ENCODE measurements around the gene UBE2H.

DNA sequence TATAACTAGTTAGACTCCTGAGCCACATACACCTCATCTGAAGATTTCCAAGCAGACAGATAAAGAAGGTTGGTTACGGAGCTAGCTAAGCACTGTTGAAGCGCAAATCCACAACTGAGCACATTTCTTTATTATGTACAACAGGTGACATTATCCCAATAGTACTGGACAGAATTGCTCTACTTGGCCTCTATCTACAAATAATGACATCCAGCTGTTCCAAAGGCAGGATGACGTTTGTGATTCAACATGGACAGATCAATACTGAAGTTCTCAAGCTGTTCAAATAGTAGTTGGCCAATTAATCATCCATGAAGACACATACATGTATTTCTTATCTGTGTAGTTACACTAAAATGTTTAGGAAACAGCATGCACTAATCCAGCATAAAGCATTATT is 101.0 kb downstream of the UBE2H start:
- TF ChIP-seq, protein P1, sequence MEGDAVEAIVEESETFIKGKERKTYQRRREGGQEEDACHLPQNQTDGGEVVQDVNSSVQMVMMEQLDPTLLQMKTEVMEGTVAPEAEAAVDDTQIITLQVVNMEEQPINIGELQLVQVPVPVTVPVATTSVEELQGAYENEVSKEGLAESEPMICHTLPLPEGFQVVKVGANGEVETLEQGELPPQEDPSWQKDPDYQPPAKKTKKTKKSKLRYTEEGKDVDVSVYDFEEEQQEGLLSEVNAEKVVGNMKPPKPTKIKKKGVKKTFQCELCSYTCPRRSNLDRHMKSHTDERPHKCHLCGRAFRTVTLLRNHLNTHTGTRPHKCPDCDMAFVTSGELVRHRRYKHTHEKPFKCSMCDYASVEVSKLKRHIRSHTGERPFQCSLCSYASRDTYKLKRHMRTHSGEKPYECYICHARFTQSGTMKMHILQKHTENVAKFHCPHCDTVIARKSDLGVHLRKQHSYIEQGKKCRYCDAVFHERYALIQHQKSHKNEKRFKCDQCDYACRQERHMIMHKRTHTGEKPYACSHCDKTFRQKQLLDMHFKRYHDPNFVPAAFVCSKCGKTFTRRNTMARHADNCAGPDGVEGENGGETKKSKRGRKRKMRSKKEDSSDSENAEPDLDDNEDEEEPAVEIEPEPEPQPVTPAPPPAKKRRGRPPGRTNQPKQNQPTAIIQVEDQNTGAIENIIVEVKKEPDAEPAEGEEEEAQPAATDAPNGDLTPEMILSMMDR (conservative IDR thresholded peaks at IDR 0.05; ENCODE audit: low read depth, low read length), result no peak
- TF ChIP-seq RFX5 (IDR thresholded peaks at IDR 0.05; ENCODE audit: low read depth, low read length) (no peak), POLR2A (IDR thresholded peaks at IDR 0.05; ENCODE audit: low read depth, low read length) (no peak), RAD21 (IDR thresholded peaks at IDR 0.05; ENCODE audit: low read length) (no peak)
- TF ChIP-seq, protein P2, sequence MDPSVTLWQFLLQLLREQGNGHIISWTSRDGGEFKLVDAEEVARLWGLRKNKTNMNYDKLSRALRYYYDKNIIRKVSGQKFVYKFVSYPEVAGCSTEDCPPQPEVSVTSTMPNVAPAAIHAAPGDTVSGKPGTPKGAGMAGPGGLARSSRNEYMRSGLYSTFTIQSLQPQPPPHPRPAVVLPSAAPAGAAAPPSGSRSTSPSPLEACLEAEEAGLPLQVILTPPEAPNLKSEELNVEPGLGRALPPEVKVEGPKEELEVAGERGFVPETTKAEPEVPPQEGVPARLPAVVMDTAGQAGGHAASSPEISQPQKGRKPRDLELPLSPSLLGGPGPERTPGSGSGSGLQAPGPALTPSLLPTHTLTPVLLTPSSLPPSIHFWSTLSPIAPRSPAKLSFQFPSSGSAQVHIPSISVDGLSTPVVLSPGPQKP (IDR thresholded peaks at IDR 0.05; ENCODE audit: borderline replicate concordance, low read depth, low read length), result no peak

All from IMR-90 (cell line).